ENCODE data around the gene GPER1. TPM values are rescaled to one million over a fixed set of nuclear protein-coding genes. Genes with fewer than 3 reads are reported as not detected.

The GPER1 gene
- total and polyA plus RNA-seq, 2 donors (not counting 3 experiments of a cell fraction or from before 2014, with no cell fraction given): 0.77 to 2.3 TPM

DNA sequence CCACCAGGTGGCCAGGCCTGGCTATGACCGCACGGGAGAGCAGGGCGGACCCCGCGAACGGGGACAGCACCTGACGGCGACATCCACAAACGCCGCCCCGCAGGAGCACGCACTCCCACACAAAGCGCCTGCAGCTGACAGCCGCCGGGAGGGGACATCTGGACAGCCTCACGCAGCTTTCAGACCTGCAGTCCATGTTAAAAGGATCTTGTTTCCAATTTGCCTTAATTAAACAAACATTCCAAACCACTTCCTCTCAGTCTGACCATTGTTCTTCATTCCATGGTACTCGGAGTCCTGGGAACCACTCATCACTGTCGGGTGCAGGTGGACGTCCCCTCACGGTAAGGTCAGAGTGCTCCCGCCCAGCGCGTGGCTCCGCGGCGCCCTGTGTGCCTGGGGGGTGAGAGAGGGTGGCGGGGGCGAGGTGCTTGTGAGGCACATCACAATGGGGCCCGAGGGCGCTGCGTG lies 5.9 kb upstream of the GPER1 start:
- no peak overlapping the region for H3K4me2 ChIP-seq (ENCODE audit: insufficient read depth, low read length)
- intact Hi-C loops (cut with micrococcal nuclease): no loop called here
- H3K27me3 ChIP-seq (ENCODE audit: control insufficient read depth in 2 of 2, insufficient read depth in 2 of 2, low read length in 2 of 2): no peaks in the 10 kb centered on the region
- no peaks in the 10 kb centered on the region for H3K9me1 ChIP-seq (replicated peaks; ENCODE audit: control insufficient read depth, extremely low read depth, insufficient read depth, low read length)
- POLR2A ChIA-PET: no interaction called here
- no peak overlapping the region for H3K4me3 ChIP-seq (replicated peaks in 1 of 3; ENCODE audit: insufficient read depth in 1 of 3, low read depth in 1 of 3, low read length in 3 of 3)
- CTCF ChIA-PET: interaction anchor here (0.6 to 3.4 kb wide), 2 partner anchors 89 to 135 kb away, joined by 3 to 10 read pairs; no protein-coding TSS in a partner anchor
- no peaks in the 10 kb centered on the region for H3K36me3 ChIP-seq (ENCODE audit: control insufficient read depth in 2 of 2, extremely low read depth in 1 of 2, insufficient read depth in 2 of 2, low read length in 2 of 2)
- H3K79me2 ChIP-seq (ENCODE audit: control insufficient read depth, insufficient read depth, low read length): no peaks in the 10 kb centered on the region
- dilution Hi-C loops (cut with MboI; ENCODE audit: extremely low pct_ligation_motif_present, low sequenced_read_pairs): no loop called here
- H2AFZ ChIP-seq (ENCODE audit: low read depth, low read length): no peak overlapping the region
- H4K20me1 ChIP-seq (replicated peaks; ENCODE audit: control insufficient read depth, extremely low read depth, insufficient read depth, low read length): no peaks in the 10 kb centered on the region
- peaks cover 15% of the 10 kb centered on the region for H3K4me1 ChIP-seq (ENCODE audit: control insufficient read depth, extremely low read depth, insufficient read depth, low read length)
- peak; percentile 42 for FAIRE-seq
- no peaks in the 10 kb centered on the region for H3K9me3 ChIP-seq (replicated peaks; ENCODE audit: control insufficient read depth, insufficient read depth, low read length)
- H3K27ac ChIP-seq (ENCODE audit: insufficient read depth, low read depth, low read length): no peak overlapping the region
- peak; percentile 26 for DNase-seq (ENCODE audit: low read depth, low spot score)
- no peak for TF ChIP-seq EZH2 (IDR thresholded peaks at IDR 0.05; ENCODE audit: borderline replicate concordance, low read depth, low read length, severe bottlenecking)
- TF ChIP-seq FOS (IDR thresholded peaks at IDR 0.05; ENCODE audit: borderline replicate concordance, insufficient read depth, low read length): no peak
- no peak for TF ChIP-seq POLR2AphosphoS5 (IDR thresholded peaks at IDR 0.05; ENCODE audit: insufficient read depth, low read depth, low read length)
- TF ChIP-seq, protein P1, sequence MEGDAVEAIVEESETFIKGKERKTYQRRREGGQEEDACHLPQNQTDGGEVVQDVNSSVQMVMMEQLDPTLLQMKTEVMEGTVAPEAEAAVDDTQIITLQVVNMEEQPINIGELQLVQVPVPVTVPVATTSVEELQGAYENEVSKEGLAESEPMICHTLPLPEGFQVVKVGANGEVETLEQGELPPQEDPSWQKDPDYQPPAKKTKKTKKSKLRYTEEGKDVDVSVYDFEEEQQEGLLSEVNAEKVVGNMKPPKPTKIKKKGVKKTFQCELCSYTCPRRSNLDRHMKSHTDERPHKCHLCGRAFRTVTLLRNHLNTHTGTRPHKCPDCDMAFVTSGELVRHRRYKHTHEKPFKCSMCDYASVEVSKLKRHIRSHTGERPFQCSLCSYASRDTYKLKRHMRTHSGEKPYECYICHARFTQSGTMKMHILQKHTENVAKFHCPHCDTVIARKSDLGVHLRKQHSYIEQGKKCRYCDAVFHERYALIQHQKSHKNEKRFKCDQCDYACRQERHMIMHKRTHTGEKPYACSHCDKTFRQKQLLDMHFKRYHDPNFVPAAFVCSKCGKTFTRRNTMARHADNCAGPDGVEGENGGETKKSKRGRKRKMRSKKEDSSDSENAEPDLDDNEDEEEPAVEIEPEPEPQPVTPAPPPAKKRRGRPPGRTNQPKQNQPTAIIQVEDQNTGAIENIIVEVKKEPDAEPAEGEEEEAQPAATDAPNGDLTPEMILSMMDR (IDR thresholded peaks at IDR 0.05; ENCODE audit: extremely low read depth in 1 of 2, insufficient read depth in 1 of 2, low read depth in 1 of 2, low read length in 2 of 2): no peak
- no peak for TF ChIP-seq MYC (IDR thresholded peaks at IDR 0.05; ENCODE audit: low read depth, low read length)
- no peak for TF ChIP-seq GATA2 (IDR thresholded peaks at IDR 0.05; ENCODE audit: insufficient read depth, insufficient read length, low read depth, low read length)
- TF ChIP-seq POLR2A (IDR thresholded peaks at IDR 0.05; ENCODE audit: low read depth, low read length): no peak
- TF ChIP-seq, protein P2, sequence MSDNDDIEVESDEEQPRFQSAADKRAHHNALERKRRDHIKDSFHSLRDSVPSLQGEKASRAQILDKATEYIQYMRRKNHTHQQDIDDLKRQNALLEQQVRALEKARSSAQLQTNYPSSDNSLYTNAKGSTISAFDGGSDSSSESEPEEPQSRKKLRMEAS (IDR thresholded peaks at IDR 0.05; ENCODE audit: insufficient read depth, insufficient read length): no peak
- TF ChIP-seq JUN (IDR thresholded peaks at IDR 0.05; ENCODE audit: borderline replicate concordance, insufficient read depth, insufficient read length, low read depth): no peak
- no peak overlapping the region for H3K9ac ChIP-seq (replicated peaks; ENCODE audit: extremely low read depth, insufficient read depth, low read length)
- BruUV-seq (replicated peaks): no TSS peak
